GM20000 (cell line): Measurements from ENCODE around the gene EGFL7.
A peak's percentile ranks its signal among the peaks of the same experiment; 100 is the strongest.

Source experiments
- DNase-seq: peaks from one replicate; pipeline ENCODE4 v3.0.0; 2012; ENCODE audit warnings: low spot score
- CTCF ChIP-seq: IDR thresholded peaks from 2 replicates; pipeline ENCODE4 v1.5.1; 2012; ENCODE audit warnings: mild to moderate bottlenecking, control low read depth; ENCODE audit errors: extremely low read depth, missing control alignments

The EGFL7 gene

GRCh38 chr9:136684799-136685198 is 22.1 kb downstream of the EGFL7 start:
- no peak for DNase-seq
- TF ChIP-seq CTCF, result no peak

- DNase-seq, result no peak
- no peak for TF ChIP-seq CTCF
These were observed 22.5 kb downstream of the EGFL7 start for GRCh38 chr9:136685216-136685615.

GRCh38 chr9:136685790-136686533 is 23.2 kb downstream of the EGFL7 start:
- no peak for DNase-seq
- TF ChIP-seq CTCF, result no peak

- DNase-seq, result no peak
- TF ChIP-seq CTCF, result no peak
These were observed 23.7 kb downstream of the EGFL7 start for GRCh38 chr9:136686534-136686793.

- no peak for TF ChIP-seq CTCF
- peak; percentile 99 for DNase-seq
These were observed 24.3 kb downstream of the EGFL7 start, which contains the start of gene AGPAT2 for GRCh38 chr9:136686794-136687711. Gene AGPAT2 (minus strand): TSS chr9:136687457. CDS start chr9:136687357, 100 bp downstream.

- no peak for TF ChIP-seq CTCF
- no peak for DNase-seq
These were observed 25.1 kb downstream of the EGFL7 start for GRCh38 chr9:136687721-136688223.
